HL-60 (cell line): ENCODE results near the gene OGDH.
A peak's percentile ranks its signal among the peaks of the same experiment; 100 is the strongest.

Source experiments
- DNase-seq, 2 experiments: peaks; one replicate each; pipeline ENCODE4 v3.0.0-alpha.2; 2010 to 2020; ENCODE audit warnings: low read depth in 1 of 2, low spot score in 1 of 2
- H3K27ac ChIP-seq: fragments of 250-450 bp; sonication (Bioruptor Pico); replicated peaks from 2 replicates; pipeline ENCODE4 v1.5.1; 2020; ENCODE audit warnings: mild to moderate bottlenecking, moderate library complexity
- H3K27me3 ChIP-seq: fragments of 250-450 bp; sonication (Bioruptor Pico); 2 replicates; pipeline ENCODE4 v1.5.1; 2021; ENCODE audit warnings: mild to moderate bottlenecking, moderate library complexity; ENCODE audit not compliant: insufficient read depth, poor library complexity, severe bottlenecking
- H3K4me3 ChIP-seq: replicated peaks from 2 replicates; pipeline ENCODE4 v1.5.1; 2011; ENCODE audit warnings: mild to moderate bottlenecking, control low read depth, low read length; ENCODE audit not compliant: insufficient read depth
- GABPA ChIP-seq: IDR thresholded peaks from 2 replicates; pipeline ENCODE4 v1.6.1; 2012; ENCODE audit warnings: low read depth
- POLR2AphosphoS5 ChIP-seq: IDR thresholded peaks from 2 replicates; pipeline ENCODE4 v1.6.1; 2012; ENCODE audit warnings: low read depth
- SPI1 ChIP-seq: IDR thresholded peaks from 2 replicates; pipeline ENCODE4 v1.6.1; 2012; ENCODE audit warnings: low read depth, mild to moderate bottlenecking, borderline replicate concordance
- TF ChIP-seq, protein P1 (sequence below): IDR thresholded peaks from 2 replicates; pipeline ENCODE4 v1.6.1; 2012; ENCODE audit warnings: low read depth; ENCODE audit not compliant: insufficient replicate concordance
- TF ChIP-seq, protein P2 (sequence below): IDR thresholded peaks from one replicate; pipeline ENCODE4 v1.5.1; 2011; ENCODE audit warnings: low read length, control low read depth, inconsistent platforms; ENCODE audit not compliant: insufficient read depth

The OGDH gene

DNA sequence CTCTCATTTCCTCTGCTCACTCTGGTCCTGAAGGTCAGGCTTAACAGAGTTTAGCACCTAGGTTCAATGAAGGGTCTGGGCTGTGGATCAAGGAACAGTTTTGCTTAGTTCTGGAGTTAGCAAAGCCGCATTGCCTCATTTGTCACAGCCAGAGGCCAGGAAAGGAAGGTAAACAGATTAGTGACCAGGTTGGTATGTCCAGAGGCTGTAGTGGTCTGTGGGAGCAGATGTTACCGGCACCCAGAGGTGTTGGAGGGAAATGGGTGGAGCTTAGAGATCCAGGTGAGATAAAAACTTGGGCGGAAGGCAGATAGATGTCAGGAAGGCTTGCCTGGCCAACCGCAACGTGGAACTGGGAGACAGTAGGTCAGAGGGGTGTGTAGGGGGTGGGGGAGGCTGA is 105.6 kb downstream of the OGDH start:
- no peak for DNase-seq
- Histone ChIP-seq H3K27ac (no peak overlapping the region), H3K27me3 (no peaks in the 10 kb centered on the region), H3K4me3 (no peak overlapping the region)
- TF ChIP-seq POLR2AphosphoS5 (no peak), SPI1 (no peak)
- TF ChIP-seq, protein P1, sequence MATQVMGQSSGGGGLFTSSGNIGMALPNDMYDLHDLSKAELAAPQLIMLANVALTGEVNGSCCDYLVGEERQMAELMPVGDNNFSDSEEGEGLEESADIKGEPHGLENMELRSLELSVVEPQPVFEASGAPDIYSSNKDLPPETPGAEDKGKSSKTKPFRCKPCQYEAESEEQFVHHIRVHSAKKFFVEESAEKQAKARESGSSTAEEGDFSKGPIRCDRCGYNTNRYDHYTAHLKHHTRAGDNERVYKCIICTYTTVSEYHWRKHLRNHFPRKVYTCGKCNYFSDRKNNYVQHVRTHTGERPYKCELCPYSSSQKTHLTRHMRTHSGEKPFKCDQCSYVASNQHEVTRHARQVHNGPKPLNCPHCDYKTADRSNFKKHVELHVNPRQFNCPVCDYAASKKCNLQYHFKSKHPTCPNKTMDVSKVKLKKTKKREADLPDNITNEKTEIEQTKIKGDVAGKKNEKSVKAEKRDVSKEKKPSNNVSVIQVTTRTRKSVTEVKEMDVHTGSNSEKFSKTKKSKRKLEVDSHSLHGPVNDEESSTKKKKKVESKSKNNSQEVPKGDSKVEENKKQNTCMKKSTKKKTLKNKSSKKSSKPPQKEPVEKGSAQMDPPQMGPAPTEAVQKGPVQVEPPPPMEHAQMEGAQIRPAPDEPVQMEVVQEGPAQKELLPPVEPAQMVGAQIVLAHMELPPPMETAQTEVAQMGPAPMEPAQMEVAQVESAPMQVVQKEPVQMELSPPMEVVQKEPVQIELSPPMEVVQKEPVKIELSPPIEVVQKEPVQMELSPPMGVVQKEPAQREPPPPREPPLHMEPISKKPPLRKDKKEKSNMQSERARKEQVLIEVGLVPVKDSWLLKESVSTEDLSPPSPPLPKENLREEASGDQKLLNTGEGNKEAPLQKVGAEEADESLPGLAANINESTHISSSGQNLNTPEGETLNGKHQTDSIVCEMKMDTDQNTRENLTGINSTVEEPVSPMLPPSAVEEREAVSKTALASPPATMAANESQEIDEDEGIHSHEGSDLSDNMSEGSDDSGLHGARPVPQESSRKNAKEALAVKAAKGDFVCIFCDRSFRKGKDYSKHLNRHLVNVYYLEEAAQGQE = no peak

DNA sequence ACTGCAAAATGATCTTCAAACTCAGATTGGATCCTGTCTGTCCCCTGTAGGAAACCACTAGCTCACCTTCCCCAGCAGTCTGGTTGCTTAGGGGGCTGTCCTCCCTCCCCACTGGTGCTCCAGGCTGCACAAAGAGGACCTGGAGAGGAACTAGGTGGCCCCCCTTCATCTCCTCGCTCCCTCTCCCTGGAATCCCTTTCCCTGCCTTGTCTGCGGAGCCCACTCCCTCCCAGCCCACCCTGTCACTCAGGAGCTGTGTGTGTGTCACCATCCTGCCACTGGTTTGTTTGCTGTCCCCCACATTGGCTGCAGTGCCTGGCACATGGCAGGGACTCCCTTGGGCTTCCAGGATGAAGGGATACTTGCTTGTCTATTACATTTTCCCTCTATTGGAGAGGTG is 106.7 kb downstream of the OGDH start:
- Histone ChIP-seq H3K4me3 (no peak overlapping the region), H3K27me3 (no peaks in the 10 kb centered on the region), H3K27ac (no peak overlapping the region)
- no peak for DNase-seq
- no peak for TF ChIP-seq POLR2AphosphoS5
- TF ChIP-seq SPI1 = no peak
- TF ChIP-seq GABPA = no peak
- TF ChIP-seq, protein P2, sequence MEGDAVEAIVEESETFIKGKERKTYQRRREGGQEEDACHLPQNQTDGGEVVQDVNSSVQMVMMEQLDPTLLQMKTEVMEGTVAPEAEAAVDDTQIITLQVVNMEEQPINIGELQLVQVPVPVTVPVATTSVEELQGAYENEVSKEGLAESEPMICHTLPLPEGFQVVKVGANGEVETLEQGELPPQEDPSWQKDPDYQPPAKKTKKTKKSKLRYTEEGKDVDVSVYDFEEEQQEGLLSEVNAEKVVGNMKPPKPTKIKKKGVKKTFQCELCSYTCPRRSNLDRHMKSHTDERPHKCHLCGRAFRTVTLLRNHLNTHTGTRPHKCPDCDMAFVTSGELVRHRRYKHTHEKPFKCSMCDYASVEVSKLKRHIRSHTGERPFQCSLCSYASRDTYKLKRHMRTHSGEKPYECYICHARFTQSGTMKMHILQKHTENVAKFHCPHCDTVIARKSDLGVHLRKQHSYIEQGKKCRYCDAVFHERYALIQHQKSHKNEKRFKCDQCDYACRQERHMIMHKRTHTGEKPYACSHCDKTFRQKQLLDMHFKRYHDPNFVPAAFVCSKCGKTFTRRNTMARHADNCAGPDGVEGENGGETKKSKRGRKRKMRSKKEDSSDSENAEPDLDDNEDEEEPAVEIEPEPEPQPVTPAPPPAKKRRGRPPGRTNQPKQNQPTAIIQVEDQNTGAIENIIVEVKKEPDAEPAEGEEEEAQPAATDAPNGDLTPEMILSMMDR = no peak
- TF ChIP-seq, protein P1 = no peak

DNA sequence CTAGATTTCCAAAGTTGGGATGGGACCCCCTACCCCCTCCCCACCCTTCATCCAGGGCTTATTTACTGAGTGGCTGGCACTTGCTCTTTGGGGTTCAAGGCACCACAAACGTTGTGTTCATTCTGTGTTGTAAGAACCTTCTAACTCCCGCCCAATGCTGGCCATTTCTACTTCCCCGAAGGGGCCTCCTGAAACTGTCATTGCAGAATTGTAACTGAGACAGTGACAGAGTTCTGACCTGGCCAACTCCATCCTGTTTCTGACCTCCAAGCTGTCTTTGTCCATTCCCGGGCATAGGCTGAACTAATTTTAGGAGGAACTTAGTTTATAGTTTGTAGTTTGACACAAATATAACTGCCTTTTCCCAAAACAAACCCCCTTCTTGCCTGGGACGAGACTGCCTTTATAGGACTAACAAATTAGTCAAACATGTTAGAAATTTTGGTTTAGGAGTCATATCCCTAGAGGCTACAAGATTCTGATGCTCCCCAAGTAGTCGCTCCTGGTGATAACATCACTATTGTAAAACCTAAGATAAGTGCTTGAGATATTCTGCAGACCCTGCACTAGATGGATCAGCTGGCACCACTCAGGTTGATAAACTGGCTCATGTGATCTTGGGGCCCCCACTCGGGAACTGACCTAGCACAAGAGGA is 107.4 kb downstream of the OGDH start:
- Histone ChIP-seq H3K27me3 (no peaks in the 10 kb centered on the region), H3K27ac (no peak overlapping the region), H3K4me3 (no peak overlapping the region)
- DNase-seq = peak in 1 of 2 experiments; percentile 26
- no peak for TF ChIP-seq POLR2AphosphoS5
- TF ChIP-seq, protein P1 = no peak
- TF ChIP-seq SPI1 = no peak
- TF ChIP-seq GABPA = no peak
- TF ChIP-seq, protein P2 = no peak
